Endothelial cell (in vitro differentiated cells): Measurements from ENCODE around the gene ZNF202. TPM values are rescaled to one million over a fixed set of nuclear protein-coding genes. Genes with fewer than 3 reads are reported as not detected.

Experiments used
- DNase-seq: peaks from one replicate; pipeline ENCODE4 v3.0.0; 2021; ENCODE audit warnings: low spot score
- H3K27ac Mint-ChIP-seq: one replicate; pipeline ENCODE4 v1.8.0; 2021; ENCODE audit warnings: mixed read lengths, inconsistent platforms; ENCODE audit not compliant: unreplicated experiment
- H3K27me3 Mint-ChIP-seq: one replicate; pipeline ENCODE4 v1.8.0; 2021; ENCODE audit warnings: mild to moderate bottlenecking, moderate library complexity, mixed read lengths, inconsistent platforms; ENCODE audit not compliant: unreplicated experiment
- H3K36me3 Mint-ChIP-seq: one replicate; pipeline ENCODE4 v1.8.0; 2021; ENCODE audit warnings: mild to moderate bottlenecking, low read depth, mixed read lengths, inconsistent platforms; ENCODE audit not compliant: unreplicated experiment
- H3K4me1 Mint-ChIP-seq: one replicate; pipeline ENCODE4 v1.8.0; 2021; ENCODE audit warnings: mild to moderate bottlenecking, mixed read lengths, inconsistent platforms; ENCODE audit not compliant: unreplicated experiment
- H3K4me3 Mint-ChIP-seq: one replicate; pipeline ENCODE4 v1.8.0; 2021; ENCODE audit warnings: mild to moderate bottlenecking, mixed read lengths, inconsistent platforms; ENCODE audit not compliant: unreplicated experiment
- H3K9me3 Mint-ChIP-seq: one replicate; pipeline ENCODE4 v1.8.0; 2021; ENCODE audit warnings: mixed read lengths, inconsistent platforms; ENCODE audit not compliant: unreplicated experiment
- CTCF ChIP-seq: fragments of 200-600 bp; sonication (generic); IDR thresholded peaks from one replicate; pipeline ENCODE4 v1.5.0; 2021; ENCODE audit warnings: antibody characterized with exemption; ENCODE audit not compliant: unreplicated experiment
- total RNA-seq: library from RNA; stranded (reverse); fragmentation: NEBNext Ultra II Directional; extraction: Animal tissue kit (Norgen Biotek cat#: 25700); gene quantifications from one replicate; pipeline ENCODE4 v1.2.1, GENCODE V29; 2021; ENCODE audit not compliant: unreplicated experiment

The ZNF202 gene
- total RNA-seq, 1 donor from 2014 or later: 13.8 TPM

DNA sequence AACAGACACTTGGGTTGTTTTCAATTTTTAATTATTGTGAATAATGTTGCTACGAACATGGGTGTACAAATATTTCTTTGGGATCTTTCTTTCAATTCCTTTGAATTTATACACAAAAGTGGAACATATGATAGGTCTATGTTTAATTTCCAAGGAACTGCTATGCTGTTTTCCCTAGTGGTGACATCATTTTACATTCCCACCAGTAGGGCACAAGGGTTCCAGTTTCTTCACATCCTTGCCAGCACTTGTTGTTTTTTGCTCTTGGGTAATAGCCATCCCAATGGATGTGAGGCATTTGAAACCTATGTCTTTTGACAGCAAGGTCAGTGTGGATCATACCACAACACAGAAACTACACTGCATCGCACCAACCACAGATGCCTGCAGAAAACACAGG is 45.3 kb downstream of the ZNF202 start:
- Mint-ChIP-seq H3K9me3 (no peaks in the 10 kb centered on the region), H3K27ac (no peak overlapping the region), H3K36me3 (no peaks in the 10 kb centered on the region), H3K4me3 (no peak overlapping the region), H3K4me1 (no peaks in the 10 kb centered on the region), H3K27me3 (peaks cover 3% of the 10 kb centered on the region)
- no peak for TF ChIP-seq CTCF
- no peak for DNase-seq

- Mint-ChIP-seq H3K27me3 (peaks cover 1% of the 10 kb centered on the region), H3K4me1 (no peaks in the 10 kb centered on the region), H3K27ac (no peak overlapping the region), H3K36me3 (no peaks in the 10 kb centered on the region), H3K9me3 (no peaks in the 10 kb centered on the region), H3K4me3 (no peak overlapping the region)
- TF ChIP-seq CTCF: no peak
- no peak for DNase-seq
Observed at GRCh38 chr11:123695231-123695630, 46.2 kb downstream of the ZNF202 start.

- no peak for TF ChIP-seq CTCF
- peaks cover 1% of the 10 kb centered on the region for H3K27me3 Mint-ChIP-seq
Observed at GRCh38 chr11:123694551-123694950, 46.9 kb downstream of the ZNF202 start.

DNA sequence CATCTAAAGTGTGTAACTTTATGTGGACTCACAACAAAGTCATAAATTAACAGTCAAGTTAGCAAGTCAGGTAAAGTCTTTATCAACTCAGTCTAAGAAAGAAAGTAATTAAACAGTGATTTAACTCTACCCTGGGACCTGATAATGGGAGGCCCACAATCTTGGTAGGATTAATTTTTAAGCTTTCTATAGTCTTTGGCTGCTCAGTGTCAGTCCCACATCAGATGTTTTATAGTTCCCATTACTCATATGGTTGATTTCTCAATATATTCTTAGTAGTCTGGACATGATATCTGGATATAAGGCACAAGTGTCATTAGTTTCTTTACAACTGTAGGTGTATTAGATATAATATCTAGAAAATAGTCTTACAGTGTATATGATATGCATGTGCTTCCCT is 48.5 kb downstream of the ZNF202 start:
- no peak for DNase-seq
- Mint-ChIP-seq H3K9me3 (no peaks in the 10 kb centered on the region), H3K36me3 (no peaks in the 10 kb centered on the region), H3K27me3 (peaks cover 1% of the 10 kb centered on the region), H3K27ac (no peak overlapping the region), H3K4me1 (no peaks in the 10 kb centered on the region), H3K4me3 (no peak overlapping the region)
- TF ChIP-seq CTCF: no peak

More at GRCh38 chr11:123694551-123694950, 46.9 kb downstream of the ZNF202 start:
- H3K4me3 Mint-ChIP-seq: no peak overlapping the region
- no peak overlapping the region for H3K27ac Mint-ChIP-seq
- no peak for DNase-seq
- no peaks in the 10 kb centered on the region for H3K4me1 Mint-ChIP-seq
- no peaks in the 10 kb centered on the region for H3K36me3 Mint-ChIP-seq
- H3K9me3 Mint-ChIP-seq: no peaks in the 10 kb centered on the region

DNA sequence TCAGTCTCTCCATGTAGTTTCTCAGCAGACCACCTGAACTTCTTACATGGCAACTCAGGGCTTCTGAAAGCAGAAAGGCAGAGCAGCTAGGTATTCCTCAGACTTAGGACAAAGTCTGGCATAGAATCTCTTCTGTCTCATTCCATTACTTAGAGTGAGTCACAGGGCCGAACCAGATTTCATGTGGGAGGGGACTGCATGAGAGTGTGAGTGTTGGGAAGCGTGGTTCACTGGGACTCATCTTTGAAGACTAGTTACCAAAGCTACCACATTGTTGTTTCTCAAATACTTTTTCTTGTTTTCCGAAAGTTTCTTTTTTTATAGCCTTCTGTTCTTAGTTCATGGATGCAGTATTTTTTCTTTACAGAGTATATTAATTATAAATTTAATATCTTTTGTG is 51.0 kb downstream of the ZNF202 start:
- Mint-ChIP-seq H3K4me3 (no peak overlapping the region), H3K4me1 (no peaks in the 10 kb centered on the region), H3K27ac (no peak overlapping the region), H3K27me3 (no peaks in the 10 kb centered on the region), H3K9me3 (no peaks in the 10 kb centered on the region), H3K36me3 (no peaks in the 10 kb centered on the region)
- no peak for TF ChIP-seq CTCF
- DNase-seq: no peak
